ENCODE results near the gene PCDHB6. TPM values are rescaled to one million over a fixed set of nuclear protein-coding genes. Genes with fewer than 3 reads are reported as not detected.
"Not testable (repeated sequence)": the region's sequence is repeated elsewhere in the genome, so short reads cannot be mapped to it uniquely, and the experiment has no call there.

The PCDHB6 gene
- total RNA-seq, 2 experiments from 2014 or later = not detected

- Histone ChIP-seq H3K27ac (ENCODE audit: low read depth, low read length, poor library complexity, severe bottlenecking) (no peak overlapping the region), H3K4me1 (ENCODE audit: insufficient read depth, low read length, poor library complexity, severe bottlenecking) (no peaks in the 10 kb centered on the region), H3K9me2 (ENCODE audit: insufficient read depth, low read length) (no peaks in the 10 kb centered on the region), H4K20me1 (ENCODE audit: insufficient read depth, low read length) (no peaks in the 10 kb centered on the region), H3K9me3 (ENCODE audit: low read length) (no peaks in the 10 kb centered on the region), H3K36me3 (ENCODE audit: insufficient read depth, low read length) (no peaks in the 10 kb centered on the region), H3K79me2 (ENCODE audit: insufficient read depth, low read depth, low read length) (no peaks in the 10 kb centered on the region), H2AFZ (ENCODE audit: low read length) (no peak overlapping the region), H3K4me3 (ENCODE audit: low read depth, low read length, poor library complexity, severe bottlenecking) (no peak overlapping the region), H3K4me2 (ENCODE audit: low read length) (no peak overlapping the region)
- intact Hi-C loops (cut with micrococcal nuclease; ENCODE audit: unreplicated experiment) = no loop called here
- no TSS peak for BruUV-seq (replicated peaks)
- DNase-seq (ENCODE audit: low spot score) = no peak
- TF ChIP-seq CTCF (conservative IDR thresholded peaks at IDR 0.05; ENCODE audit: low read length) (peak; percentile 74), EZH2phosphoT487 (IDR thresholded peaks at IDR 0.05; ENCODE audit: borderline replicate concordance, low read depth, low read length) (no peak)
- POLR2A ChIA-PET = interaction anchor here (0.6 kb wide), 2 partner anchors 47 to 144 kb away, joined by 3 to 4 read pairs; no protein-coding TSS in a partner anchor
- CTCF ChIA-PET (ENCODE audit: unreplicated experiment) = no interaction called here
Observed at GRCh38 chr5:141155540-141156374, 5.9 kb downstream of the PCDHB6 start.

- H3K9me3 ChIP-seq (ENCODE audit: low read length); H3K9me2 ChIP-seq (ENCODE audit: insufficient read depth, low read length); H3K36me3 ChIP-seq (ENCODE audit: insufficient read depth, low read length); intact Hi-C loops (cut with micrococcal nuclease; ENCODE audit: unreplicated experiment); H3K79me2 ChIP-seq (ENCODE audit: insufficient read depth, low read depth, low read length); POLR2A ChIA-PET; H3K27ac ChIP-seq (ENCODE audit: low read depth, low read length, poor library complexity, severe bottlenecking); H3K4me3 ChIP-seq (ENCODE audit: low read depth, low read length, poor library complexity, severe bottlenecking); H2AFZ ChIP-seq (ENCODE audit: low read length); DNase-seq (ENCODE audit: low spot score); H3K4me2 ChIP-seq (ENCODE audit: low read length); H4K20me1 ChIP-seq (ENCODE audit: insufficient read depth, low read length); CTCF ChIA-PET (ENCODE audit: unreplicated experiment); H3K4me1 ChIP-seq (ENCODE audit: insufficient read depth, low read length, poor library complexity, severe bottlenecking); BruUV-seq (replicated peaks): not testable (repeated sequence)
Observed at GRCh38 chr5:141157356-141157755, 7.5 kb downstream of the PCDHB6 start.

- CTCF ChIA-PET (ENCODE audit: unreplicated experiment); H3K36me3 ChIP-seq (ENCODE audit: insufficient read depth, low read length); intact Hi-C loops (cut with micrococcal nuclease; ENCODE audit: unreplicated experiment); H3K9me2 ChIP-seq (ENCODE audit: insufficient read depth, low read length); H2AFZ ChIP-seq (ENCODE audit: low read length); POLR2A ChIA-PET; DNase-seq (ENCODE audit: low spot score); H3K4me2 ChIP-seq (ENCODE audit: low read length); BruUV-seq (replicated peaks); H3K79me2 ChIP-seq (ENCODE audit: insufficient read depth, low read depth, low read length); H3K9me3 ChIP-seq (ENCODE audit: low read length); H4K20me1 ChIP-seq (ENCODE audit: insufficient read depth, low read length); H3K4me3 ChIP-seq (ENCODE audit: low read depth, low read length, poor library complexity, severe bottlenecking); H3K4me1 ChIP-seq (ENCODE audit: insufficient read depth, low read length, poor library complexity, severe bottlenecking); H3K27ac ChIP-seq (ENCODE audit: low read depth, low read length, poor library complexity, severe bottlenecking): not testable (repeated sequence)
Observed at GRCh38 chr5:141157901-141158300, 8.0 kb downstream of the PCDHB6 start.

All from OCI-LY7 (cell line).